Cardiac fibroblast (primary cell): ENCODE measurements around the gene GNG12.

Experiments
- DNase-seq, 2 donors: peaks; one replicate each; pipeline versions ENCODE4 v3.0.0 to v3.0.0-alpha.2; 2010; ENCODE audit warnings: low read depth in 2 of 2
- H3K4me3 ChIP-seq, 2 donors: replicated peaks in 1 of 2; 1 replicate in 1 of 2; 2 replicates in 1 of 2; pipeline ENCODE4 v1.5.1; 2011; ENCODE audit warnings: low read depth in 2 of 2, low read length in 2 of 2, mild to moderate bottlenecking in 2 of 2, moderate library complexity in 1 of 2
- TF ChIP-seq, protein P1 (sequence below): IDR thresholded peaks from one replicate; pipeline ENCODE4 v1.5.1; 2011; ENCODE audit warnings: low read depth, mild to moderate bottlenecking, low read length, inconsistent platforms

The GNG12 gene

GRCh38 chr1:67843746-67844145 lies 10.5 kb upstream of the GNG12 start:
- TF ChIP-seq, protein P1, sequence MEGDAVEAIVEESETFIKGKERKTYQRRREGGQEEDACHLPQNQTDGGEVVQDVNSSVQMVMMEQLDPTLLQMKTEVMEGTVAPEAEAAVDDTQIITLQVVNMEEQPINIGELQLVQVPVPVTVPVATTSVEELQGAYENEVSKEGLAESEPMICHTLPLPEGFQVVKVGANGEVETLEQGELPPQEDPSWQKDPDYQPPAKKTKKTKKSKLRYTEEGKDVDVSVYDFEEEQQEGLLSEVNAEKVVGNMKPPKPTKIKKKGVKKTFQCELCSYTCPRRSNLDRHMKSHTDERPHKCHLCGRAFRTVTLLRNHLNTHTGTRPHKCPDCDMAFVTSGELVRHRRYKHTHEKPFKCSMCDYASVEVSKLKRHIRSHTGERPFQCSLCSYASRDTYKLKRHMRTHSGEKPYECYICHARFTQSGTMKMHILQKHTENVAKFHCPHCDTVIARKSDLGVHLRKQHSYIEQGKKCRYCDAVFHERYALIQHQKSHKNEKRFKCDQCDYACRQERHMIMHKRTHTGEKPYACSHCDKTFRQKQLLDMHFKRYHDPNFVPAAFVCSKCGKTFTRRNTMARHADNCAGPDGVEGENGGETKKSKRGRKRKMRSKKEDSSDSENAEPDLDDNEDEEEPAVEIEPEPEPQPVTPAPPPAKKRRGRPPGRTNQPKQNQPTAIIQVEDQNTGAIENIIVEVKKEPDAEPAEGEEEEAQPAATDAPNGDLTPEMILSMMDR = no peak
- peak in 1 of 2 donors; percentile 30 for DNase-seq
- H3K4me3 ChIP-seq = no peak overlapping the region

- TF ChIP-seq, protein P1 = no peak
- no peak overlapping the region for H3K4me3 ChIP-seq
- DNase-seq = peak in 1 of 2 donors; percentile 38
These were observed 10.1 kb upstream of the GNG12 start for GRCh38 chr1:67843331-67843730.

DNA sequence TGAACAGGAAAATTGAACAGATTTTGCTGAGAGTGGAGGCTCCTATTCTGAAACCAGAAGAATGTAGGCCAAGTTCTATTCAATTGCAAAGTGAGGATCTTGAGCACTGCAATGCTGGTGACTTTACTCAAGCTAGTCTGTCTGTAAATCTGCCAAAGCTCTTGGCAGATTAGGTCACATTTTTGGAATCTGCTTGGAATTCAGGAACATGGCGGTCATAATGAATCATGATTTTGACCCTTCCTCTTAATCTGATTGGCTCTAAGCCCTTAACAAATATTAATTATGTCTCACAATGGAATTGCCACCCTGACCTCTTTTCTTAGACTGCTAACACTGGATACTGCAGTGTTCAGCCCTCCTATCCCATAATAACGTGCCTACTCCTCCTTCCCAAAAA lies 7.2 kb upstream of the GNG12 start:
- DNase-seq = peak; percentile 95
- TF ChIP-seq, protein P1 = no peak
- H3K4me3 ChIP-seq = no peak overlapping the region

GRCh38 chr1:67839826-67840225 lies 6.6 kb upstream of the GNG12 start:
- TF ChIP-seq, protein P1 = no peak
- no peak overlapping the region for H3K4me3 ChIP-seq
- DNase-seq = no peak

DNA sequence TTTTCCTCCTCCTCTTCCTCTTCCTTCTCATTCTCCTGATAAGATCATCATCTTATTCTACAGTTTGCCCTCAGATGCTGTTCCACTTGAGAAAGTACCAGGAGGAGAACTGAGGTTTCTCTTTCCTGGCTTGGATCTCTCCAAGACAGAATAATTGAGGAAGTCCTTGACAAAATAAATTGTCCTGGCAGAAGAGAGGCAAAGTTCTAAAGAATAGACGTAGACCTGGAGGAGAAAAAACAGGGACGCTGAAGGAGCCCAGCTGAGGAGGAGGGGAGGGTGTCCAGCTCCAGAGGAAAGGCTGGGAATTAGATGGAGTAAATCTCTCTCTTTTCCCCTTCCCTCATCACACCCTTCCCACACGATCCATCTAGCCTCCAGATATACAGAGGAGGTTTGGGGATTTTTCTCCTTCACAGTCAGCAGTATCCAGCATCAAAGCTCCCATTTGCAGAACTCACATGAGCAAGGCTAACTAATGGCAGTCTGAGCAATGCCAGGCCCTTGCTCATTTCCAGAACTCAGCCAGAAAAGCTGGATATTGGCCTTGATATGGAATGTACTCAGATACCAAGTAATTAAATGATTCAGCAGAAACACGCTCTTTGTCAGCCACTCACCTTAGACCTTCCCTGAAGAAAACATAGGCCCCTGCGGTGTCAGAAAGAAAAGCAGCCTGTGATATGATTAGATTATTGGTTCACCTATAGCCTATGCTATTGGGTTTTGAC lies 5.1 kb upstream of the GNG12 start:
- DNase-seq = peak; percentile 24 to 61
- TF ChIP-seq, protein P1 = no peak
- no peak overlapping the region for H3K4me3 ChIP-seq

DNA sequence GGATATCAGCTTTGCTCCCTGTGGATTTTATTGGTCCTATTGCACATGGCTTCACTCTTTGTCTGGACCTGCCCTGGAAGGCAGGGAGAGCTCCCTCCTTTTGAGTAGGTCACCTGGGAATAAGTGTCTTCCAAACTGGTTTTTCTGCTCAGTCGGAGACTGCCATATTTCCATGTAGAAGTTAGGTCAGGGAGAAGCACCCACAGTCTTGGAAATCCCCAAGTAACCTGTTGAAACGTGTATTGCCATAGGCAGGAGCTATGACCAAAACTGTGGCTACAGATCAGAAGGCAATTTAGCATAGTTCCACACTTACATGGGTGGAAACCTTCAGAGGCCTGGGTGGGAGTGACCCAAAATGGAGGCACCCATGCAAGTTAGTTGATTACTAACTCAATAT lies 3.5 kb upstream of the GNG12 start:
- H3K4me3 ChIP-seq = no peak overlapping the region
- TF ChIP-seq, protein P1 = no peak
- no peak for DNase-seq
